Caco-2 (cell line): ENCODE results near the gene TTYH1. TPM values are rescaled to one million over a fixed set of nuclear protein-coding genes. Genes with fewer than 3 reads are reported as not detected.

Experiments used
- BruUV-seq: library from RNA; stranded (reverse); fragments of 400-500 nt; replicated peaks from 2 replicates; lab custom pipeline; 2021; lab: Mats Ljungman, UMichigan
- CTCF ChIA-PET: fragments of 300-600 bp; sonication (Branson Sonifier 250); formaldehyde crosslinking; loops from one replicate; lab custom pipeline; 2022; ENCODE audit warnings: antibody characterized with exemption; lab: Charles Lee
- POLR2A ChIA-PET: fragments of 300-600 bp; sonication (Branson Sonifier 250); formaldehyde crosslinking; loops from one replicate; lab custom pipeline; 2022; ENCODE audit warnings: antibody characterized with exemption; lab: Charles Lee
- DNase-seq, 2 experiments: peaks; one replicate each; pipeline versions ENCODE4 v3.0.0 to v3.0.0-alpha.2; 2020 to 2022
- H3K27me3 ChIP-seq: replicated peaks from 2 replicates; pipeline ENCODE4 v1.6.0; 2011; ENCODE audit warnings: low read length; ENCODE audit not compliant: control insufficient read depth, insufficient read depth
- H3K36me3 ChIP-seq: 2 replicates; pipeline ENCODE4 v1.5.1; 2011; ENCODE audit warnings: low read length; ENCODE audit not compliant: control insufficient read depth, insufficient read depth
- H3K4me1 ChIP-seq: fragments of 250-450 bp; sonication (Bioruptor Pico); 2 replicates; pipeline ENCODE4 v1.5.1; 2020; ENCODE audit warnings: mild to moderate bottlenecking
- H3K4me3 ChIP-seq: 2 replicates; pipeline ENCODE4 v1.5.1; 2011; ENCODE audit warnings: low read depth, mild to moderate bottlenecking, control low read depth, low read length
- H3K9me3 ChIP-seq: fragments of 250-450 bp; sonication (Bioruptor Pico); 2 replicates; pipeline ENCODE4 v1.5.1; 2020; ENCODE audit warnings: mild to moderate bottlenecking, moderate library complexity
- H3K27ac Mint-ChIP-seq: one replicate; pipeline ENCODE4 v1.8.0; 2022; ENCODE audit warnings: mixed read lengths; ENCODE audit not compliant: unreplicated experiment
- H3K27me3 Mint-ChIP-seq: one replicate; pipeline ENCODE4 v1.8.0; 2022; ENCODE audit warnings: mixed read lengths; ENCODE audit not compliant: insufficient read depth, unreplicated experiment
- H3K36me3 Mint-ChIP-seq: one replicate; pipeline ENCODE4 v1.8.0; 2022; ENCODE audit warnings: mild to moderate bottlenecking, mixed read lengths; ENCODE audit not compliant: insufficient read depth, unreplicated experiment
- H3K4me1 Mint-ChIP-seq: one replicate; pipeline ENCODE4 v1.8.0; 2022; ENCODE audit warnings: low read depth, mixed read lengths; ENCODE audit not compliant: unreplicated experiment
- H3K4me3 Mint-ChIP-seq: one replicate; pipeline ENCODE4 v1.8.0; 2022; ENCODE audit warnings: mild to moderate bottlenecking, moderate library complexity, mixed read lengths; ENCODE audit not compliant: unreplicated experiment
- H3K9me3 Mint-ChIP-seq: one replicate; pipeline ENCODE4 v1.8.0; 2022; ENCODE audit warnings: mixed read lengths; ENCODE audit not compliant: unreplicated experiment
- intact Hi-C: fragments of 100-400 bp; cut with micrococcal nuclease; formaldehyde crosslinking; loops from one replicate; pipeline ENCODE4 v1.10.0; 2022; ENCODE audit not compliant: unreplicated experiment
- total RNA-seq: library from RNA; stranded (reverse); gene quantifications from 2 replicates; pipeline ENCODE4 v1.2.3, GENCODE V29; 2022
- TF ChIP-seq, protein P1 (sequence below), 2 experiments: fragments of 200-600 bp in 1 of 2; IDR thresholded peaks; 1 replicate in 1 of 2; 2 replicates in 1 of 2; pipeline versions ENCODE4 v1.5.1 to v1.8.0; 2011 to 2022; ENCODE audit warnings: antibody characterized with exemption in 1 of 2, control low read depth in 1 of 2, inconsistent platforms in 1 of 2, low read depth in 1 of 2, low read length in 1 of 2, mild to moderate bottlenecking in 1 of 2, moderate library complexity in 1 of 2; ENCODE audit not compliant: insufficient read depth in 1 of 2, severe bottlenecking in 1 of 2, unreplicated experiment in 1 of 2

Gene TTYH1
- total RNA-seq, 1 experiment from 2014 or later = not detected

DNA sequence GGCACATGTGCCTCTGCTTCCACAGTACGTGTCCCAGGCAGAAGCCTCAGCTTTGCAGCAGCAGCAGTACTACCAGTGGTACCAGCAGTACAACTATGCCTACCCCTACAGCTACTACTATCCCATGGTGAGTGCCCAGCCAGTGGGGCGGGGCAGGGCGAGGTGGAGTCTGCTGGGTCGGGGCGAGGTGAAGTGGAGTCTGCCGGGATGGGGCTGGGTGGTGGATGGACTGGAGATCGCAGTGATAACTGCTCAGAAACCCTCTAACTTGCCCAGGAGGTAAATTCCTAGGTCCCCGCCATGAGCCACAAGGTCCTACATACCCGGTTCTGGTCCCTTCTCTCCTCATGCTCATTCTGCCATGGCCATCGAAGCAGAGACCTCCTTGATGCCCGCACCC lies 37.4 kb downstream of the TTYH1 start:
- no peak overlapping the region for H3K4me3 ChIP-seq
- CTCF ChIA-PET = no interaction called here
- no peaks in the 10 kb centered on the region for H3K9me3 ChIP-seq
- DNase-seq = no peak
- Mint-ChIP-seq H3K9me3 (no peaks in the 10 kb centered on the region), H3K27ac (no peak overlapping the region), H3K4me1 (peaks cover 13% of the 10 kb centered on the region), H3K4me3 (no peak overlapping the region), H3K27me3 (no peaks in the 10 kb centered on the region), H3K36me3 (peaks cover 94% of the 10 kb centered on the region)
- intact Hi-C loops = no loop called here
- H3K27me3 ChIP-seq = no peaks in the 10 kb centered on the region
- H3K4me1 ChIP-seq = peaks cover 2% of the 10 kb centered on the region
- no TSS peak for BruUV-seq
- TF ChIP-seq, protein P1, sequence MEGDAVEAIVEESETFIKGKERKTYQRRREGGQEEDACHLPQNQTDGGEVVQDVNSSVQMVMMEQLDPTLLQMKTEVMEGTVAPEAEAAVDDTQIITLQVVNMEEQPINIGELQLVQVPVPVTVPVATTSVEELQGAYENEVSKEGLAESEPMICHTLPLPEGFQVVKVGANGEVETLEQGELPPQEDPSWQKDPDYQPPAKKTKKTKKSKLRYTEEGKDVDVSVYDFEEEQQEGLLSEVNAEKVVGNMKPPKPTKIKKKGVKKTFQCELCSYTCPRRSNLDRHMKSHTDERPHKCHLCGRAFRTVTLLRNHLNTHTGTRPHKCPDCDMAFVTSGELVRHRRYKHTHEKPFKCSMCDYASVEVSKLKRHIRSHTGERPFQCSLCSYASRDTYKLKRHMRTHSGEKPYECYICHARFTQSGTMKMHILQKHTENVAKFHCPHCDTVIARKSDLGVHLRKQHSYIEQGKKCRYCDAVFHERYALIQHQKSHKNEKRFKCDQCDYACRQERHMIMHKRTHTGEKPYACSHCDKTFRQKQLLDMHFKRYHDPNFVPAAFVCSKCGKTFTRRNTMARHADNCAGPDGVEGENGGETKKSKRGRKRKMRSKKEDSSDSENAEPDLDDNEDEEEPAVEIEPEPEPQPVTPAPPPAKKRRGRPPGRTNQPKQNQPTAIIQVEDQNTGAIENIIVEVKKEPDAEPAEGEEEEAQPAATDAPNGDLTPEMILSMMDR (IDR thresholded peaks at IDR 0.05; ENCODE audit: insufficient read depth in 1 of 2, low read depth in 1 of 2, low read length in 1 of 2, severe bottlenecking in 1 of 2, unreplicated experiment in 1 of 2) = no peak
- H3K36me3 ChIP-seq = peaks cover 12% of the 10 kb centered on the region
- POLR2A ChIA-PET = no interaction called here

DNA sequence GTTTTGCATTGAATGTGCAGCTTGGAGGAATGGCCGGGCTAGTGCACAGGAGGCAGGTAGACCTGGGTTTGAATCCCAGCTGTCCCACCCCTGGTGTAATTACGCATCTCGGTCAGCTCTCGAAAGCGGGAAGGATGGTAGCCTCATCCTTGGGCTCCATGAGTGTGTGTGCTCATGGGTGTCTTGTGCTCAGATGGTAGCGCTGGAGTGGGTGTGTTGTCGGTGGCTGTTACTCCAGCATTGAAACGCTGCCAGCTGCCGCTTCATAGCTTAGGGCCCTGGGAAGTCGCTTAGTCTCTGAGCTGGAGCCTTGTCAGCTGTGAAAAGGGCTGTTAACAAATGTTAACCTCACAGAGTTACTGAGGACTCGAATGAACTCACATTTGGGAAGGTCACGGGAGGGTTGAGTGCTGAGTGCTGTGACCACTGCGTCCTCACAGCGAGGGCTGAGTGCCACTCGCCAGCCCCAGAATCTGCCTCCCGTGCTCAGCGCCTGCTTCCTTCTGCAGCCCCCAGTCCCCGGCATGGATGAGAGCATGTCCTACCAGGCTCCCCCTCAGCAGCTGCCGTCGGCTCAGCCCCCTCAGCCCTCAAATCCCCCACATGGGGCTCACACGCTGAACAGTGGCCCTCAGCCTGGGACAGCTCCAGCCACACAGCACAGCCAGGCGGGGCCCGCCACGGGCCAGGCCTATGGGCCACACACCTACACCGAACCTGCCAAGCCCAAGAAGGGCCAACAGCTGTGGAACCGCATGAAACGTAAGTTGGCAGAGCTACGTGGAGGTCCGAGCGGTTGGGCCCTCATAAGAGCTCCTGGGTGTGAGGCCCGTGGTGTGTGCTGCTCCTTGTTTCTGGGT lies 38.9 kb downstream of the TTYH1 start:
- H3K27me3 Mint-ChIP-seq = no peaks in the 10 kb centered on the region

More for the DNA sequence above, 38.9 kb downstream of the TTYH1 start:
- intact Hi-C loops = no loop called here
- Histone ChIP-seq H3K27me3 (no peaks in the 10 kb centered on the region), H3K9me3 (no peaks in the 10 kb centered on the region), H3K4me3 (no peak overlapping the region), H3K4me1 (no peaks in the 10 kb centered on the region; the same call in 1 of the 2 replicates), H3K36me3 (peaks cover 16% of the 10 kb centered on the region)
- CTCF ChIA-PET = no interaction called here
- POLR2A ChIA-PET = interaction anchor here (0.7 to 1.1 kb wide), 2 partner anchors 9 to 576 kb away, joined by 3 to 4 read pairs; no protein-coding TSS in a partner anchor
- Mint-ChIP-seq H3K9me3 (no peaks in the 10 kb centered on the region), H3K36me3 (peaks cover 97% of the 10 kb centered on the region), H3K4me3 (no peak overlapping the region), H3K27ac (no peak overlapping the region), H3K4me1 (peaks cover 13% of the 10 kb centered on the region)
- TF ChIP-seq, protein P1 (IDR thresholded peaks at IDR 0.05; ENCODE audit: insufficient read depth in 1 of 2, low read depth in 1 of 2, low read length in 1 of 2, severe bottlenecking in 1 of 2, unreplicated experiment in 1 of 2) = no peak
- DNase-seq = no peak
- no TSS peak for BruUV-seq
